GM12892 (cell line): Measurements from ENCODE around the gene RXFP4.

Experiments used
- POLR2A ChIP-seq: IDR thresholded peaks from 2 replicates; pipeline ENCODE4 v1.6.1; 2011; ENCODE audit warnings: low read depth, low read length, control low read depth
- POLR2AphosphoS5 ChIP-seq: IDR thresholded peaks from 2 replicates; pipeline ENCODE4 v1.6.1; 2011; ENCODE audit warnings: low read depth, low read length, control low read depth
- TAF1 ChIP-seq: IDR thresholded peaks from 2 replicates; pipeline ENCODE4 v1.6.1; 2011; ENCODE audit warnings: low read depth, mild to moderate bottlenecking, control low read depth, low read length, borderline replicate concordance

- TF ChIP-seq POLR2A (no peak), TAF1 (no peak), POLR2AphosphoS5 (no peak)
Observed at GRCh38 chr1:155981266-155982088, 40.0 kb downstream of the RXFP4 start.
